H1 (cell line): ENCODE measurements around the gene IL17RE. TPM values are rescaled to one million over a fixed set of nuclear protein-coding genes. Genes with fewer than 3 reads are reported as not detected.

Experiments used
- CBX5 ChIP-seq: fragments of 300-800, 300-1000 bp; sonication (generic); IDR thresholded peaks from 2 replicates; pipeline ENCODE4 v1.7.1; 2016; ENCODE audit warnings: antibody characterized with exemption, low read length, low read depth
- EGR1 ChIP-seq: IDR thresholded peaks from 2 replicates; pipeline ENCODE4 v1.6.1; 2011; ENCODE audit warnings: low read depth, low read length, borderline replicate concordance
- EP300 ChIP-seq, 2 experiments: IDR thresholded peaks; 1 replicate in 1 of 2; 2 replicates in 1 of 2; pipeline ENCODE4 v1.6.1; 2011 to 2012; ENCODE audit warnings: low read depth in 2 of 2, low read length in 2 of 2, mild to moderate bottlenecking in 2 of 2, borderline replicate concordance in 1 of 2, inconsistent platforms in 1 of 2, moderate library complexity in 1 of 2
- GABPA ChIP-seq: IDR thresholded peaks from 2 replicates; pipeline ENCODE4 v1.6.1; 2011; ENCODE audit warnings: mild to moderate bottlenecking, low read length, moderate library complexity, borderline replicate concordance; ENCODE audit not compliant: insufficient read depth
- HDAC6 ChIP-seq: IDR thresholded peaks from one replicate; pipeline ENCODE4 v1.7.1; 2012; ENCODE audit warnings: low read depth, mild to moderate bottlenecking, inconsistent platforms, low read length, moderate library complexity
- KDM4A ChIP-seq: IDR thresholded peaks from one replicate; pipeline ENCODE4 v1.7.1; 2012; ENCODE audit warnings: low read depth, mild to moderate bottlenecking, moderate library complexity, low read length, inconsistent platforms; ENCODE audit not compliant: severe bottlenecking
- PHF8 ChIP-seq: fragments of 200-600 bp; sonication (generic); conservative IDR thresholded peaks from 2 replicates; pipeline ENCODE4 v1.7.1; 2012; ENCODE audit warnings: low read depth, mild to moderate bottlenecking, inconsistent platforms, low read length, moderate library complexity
- POLR2A ChIP-seq, 2 experiments: IDR thresholded peaks; 1 replicate in 1 of 2; 2 replicates in 1 of 2; pipeline ENCODE4 v1.6.1; 2011; ENCODE audit warnings: low read depth in 2 of 2, low read length in 2 of 2, mild to moderate bottlenecking in 2 of 2; ENCODE audit errors: control extremely low read depth in 1 of 2
- RXRA ChIP-seq: IDR thresholded peaks from 2 replicates; pipeline ENCODE4 v1.6.1; 2011; ENCODE audit warnings: low read depth, mild to moderate bottlenecking, low read length, moderate library complexity; ENCODE audit not compliant: insufficient read depth
- SRF ChIP-seq: IDR thresholded peaks from 2 replicates; pipeline ENCODE4 v1.6.1; 2011; ENCODE audit warnings: mild to moderate bottlenecking, low read depth, low read length, moderate library complexity
- TAF1 ChIP-seq: IDR thresholded peaks from 2 replicates; pipeline ENCODE4 v1.6.1; 2011; ENCODE audit warnings: mild to moderate bottlenecking, low read depth, low read length
- TBP ChIP-seq: IDR thresholded peaks from 2 replicates; pipeline ENCODE4 v1.6.1; 2011; ENCODE audit warnings: low read depth, low read length, improper control_type of control experiment
- YY1 ChIP-seq: IDR thresholded peaks from 2 replicates; pipeline ENCODE4 v1.6.1; 2011; ENCODE audit warnings: low read depth, mild to moderate bottlenecking, low read length
- polyA plus RNA-seq, 7 experiments: library from polyadenylated mRNA; depleted of rRNA in 3 of 7; stranded (reverse) in 5 of 7; unstranded in 2 of 7; fragments of >200 nt in 5 of 7; fragments of 200-250 nt in 2 of 7; gene quantifications; 1 replicate in 5 of 7; 2 replicates in 1 of 7; 4 replicates in 1 of 7; pipeline versions ENCODE4 v1.2.1 to v1.2.3, GENCODE V29; 2011 to 2013; ENCODE audit warnings: missing spikeins in 2 of 7, mixed read lengths in 2 of 7
- total RNA-seq: library from RNA; stranded (reverse); fragmentation: NEBNext Ultra II Directional; extraction: Animal tissue kit (Norgen Biotek cat#: 25700); gene quantifications from 2 replicates; pipeline ENCODE4 v1.2.1, GENCODE V29; 2021
- TF ChIP-seq, protein P1 (sequence below): IDR thresholded peaks from 2 replicates; pipeline ENCODE4 v1.6.1; 2012; ENCODE audit warnings: inconsistent platforms

IL17RE gene
- total and polyA plus RNA-seq, 2 of the 8 experiments (the other 6 are each of a cell fraction or from before 2014, with no cell fraction given), result 3.4 to 4.9 TPM

DNA sequence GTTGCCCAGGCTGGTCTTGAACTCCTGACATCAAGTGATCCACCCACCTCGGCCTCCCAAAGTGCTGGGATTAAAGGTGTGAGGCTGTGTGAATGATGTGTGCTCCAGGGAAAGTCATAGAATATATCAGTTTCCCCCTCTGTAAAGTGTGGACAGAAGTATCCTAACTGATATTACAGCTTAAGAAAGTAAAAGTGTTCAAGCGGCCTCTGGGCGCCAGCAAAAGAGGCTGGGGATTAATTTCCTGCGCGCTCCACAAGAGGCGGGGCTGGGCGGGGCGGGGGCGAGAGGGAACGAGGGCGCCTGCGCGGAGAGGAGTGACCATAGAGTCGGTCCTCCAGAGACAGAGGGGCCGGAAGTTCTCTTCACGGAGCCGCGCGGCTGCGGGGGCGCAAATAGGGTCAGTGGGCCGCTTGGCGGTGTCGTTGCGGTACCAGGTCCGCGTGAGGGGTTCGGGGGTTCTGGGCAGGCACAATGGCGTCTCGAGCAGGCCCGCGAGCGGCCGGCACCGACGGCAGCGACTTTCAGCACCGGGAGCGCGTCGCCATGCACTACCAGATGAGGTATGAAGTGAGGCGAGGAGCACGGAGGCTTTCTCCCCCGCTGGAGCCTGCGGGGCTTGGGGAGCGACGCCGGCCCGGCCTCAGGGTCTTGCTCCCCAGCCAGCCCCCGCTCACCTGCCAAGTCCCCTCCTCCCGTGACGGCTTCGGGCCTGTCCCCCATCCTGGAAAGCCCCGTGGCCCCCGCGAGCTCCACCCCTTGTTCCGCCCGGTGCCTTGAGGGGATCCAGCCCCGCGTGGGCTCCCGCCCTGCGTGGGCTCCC, 12.2 kb upstream of the IL17RE start, which contains the start of gene JAGN1 (continued):
- TF ChIP-seq, protein P1, sequence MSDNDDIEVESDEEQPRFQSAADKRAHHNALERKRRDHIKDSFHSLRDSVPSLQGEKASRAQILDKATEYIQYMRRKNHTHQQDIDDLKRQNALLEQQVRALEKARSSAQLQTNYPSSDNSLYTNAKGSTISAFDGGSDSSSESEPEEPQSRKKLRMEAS, result peak; percentile 73
- TF ChIP-seq CBX5, result no peak
- peak; percentile 100 for TF ChIP-seq PHF8
- TF ChIP-seq POLR2A (IDR thresholded peaks at IDR 0.05; ENCODE audit: control extremely low read depth in 1 of 2, low read depth in 2 of 2, low read length in 2 of 2), result peak; percentile 92 to 95
- no peak for TF ChIP-seq RXRA
- peak; percentile 94 for TF ChIP-seq EGR1
- no peak for TF ChIP-seq SRF
- TF ChIP-seq HDAC6, result no peak
- TF ChIP-seq KDM4A, result peak; percentile 70
- TF ChIP-seq GABPA, result no peak
- no peak for TF ChIP-seq EP300 (IDR thresholded peaks at IDR 0.05; ENCODE audit: borderline replicate concordance in 1 of 2, low read depth in 2 of 2, low read length in 2 of 2)
- TF ChIP-seq TBP, result peak; percentile 83
- peak; percentile 92 for TF ChIP-seq TAF1
- TF ChIP-seq YY1, result peak; percentile 80; the same call in 1 of the 2 replicates
